Measurements from ENCODE around the gene PRL.

DNA sequence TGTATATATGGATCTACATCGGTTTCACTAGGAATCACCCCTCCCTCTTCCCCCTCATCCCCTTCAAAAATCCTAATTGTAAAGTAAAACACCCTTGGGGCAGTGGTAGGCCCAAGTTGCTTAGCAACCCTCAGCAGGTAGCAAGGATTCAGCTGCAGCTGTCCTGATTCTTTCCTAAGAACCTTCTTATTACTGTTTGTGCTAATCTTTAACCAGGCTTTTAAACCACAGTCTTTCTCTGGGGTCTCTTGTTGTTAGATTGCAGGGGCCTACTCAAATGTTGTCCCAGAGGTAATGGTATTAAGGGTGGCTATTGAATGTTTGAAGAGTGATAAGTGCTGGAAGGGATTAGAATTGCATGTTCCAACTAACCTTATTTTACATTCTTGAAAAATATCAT, 46.4 kb downstream of the PRL start:
- TF ChIP-seq, protein P1, sequence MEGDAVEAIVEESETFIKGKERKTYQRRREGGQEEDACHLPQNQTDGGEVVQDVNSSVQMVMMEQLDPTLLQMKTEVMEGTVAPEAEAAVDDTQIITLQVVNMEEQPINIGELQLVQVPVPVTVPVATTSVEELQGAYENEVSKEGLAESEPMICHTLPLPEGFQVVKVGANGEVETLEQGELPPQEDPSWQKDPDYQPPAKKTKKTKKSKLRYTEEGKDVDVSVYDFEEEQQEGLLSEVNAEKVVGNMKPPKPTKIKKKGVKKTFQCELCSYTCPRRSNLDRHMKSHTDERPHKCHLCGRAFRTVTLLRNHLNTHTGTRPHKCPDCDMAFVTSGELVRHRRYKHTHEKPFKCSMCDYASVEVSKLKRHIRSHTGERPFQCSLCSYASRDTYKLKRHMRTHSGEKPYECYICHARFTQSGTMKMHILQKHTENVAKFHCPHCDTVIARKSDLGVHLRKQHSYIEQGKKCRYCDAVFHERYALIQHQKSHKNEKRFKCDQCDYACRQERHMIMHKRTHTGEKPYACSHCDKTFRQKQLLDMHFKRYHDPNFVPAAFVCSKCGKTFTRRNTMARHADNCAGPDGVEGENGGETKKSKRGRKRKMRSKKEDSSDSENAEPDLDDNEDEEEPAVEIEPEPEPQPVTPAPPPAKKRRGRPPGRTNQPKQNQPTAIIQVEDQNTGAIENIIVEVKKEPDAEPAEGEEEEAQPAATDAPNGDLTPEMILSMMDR (IDR thresholded peaks at IDR 0.05; ENCODE audit: control extremely low read depth in 1 of 3, insufficient read depth in 1 of 3, low read depth in 1 of 3, low read length in 3 of 3), result no peak
- TF ChIP-seq RXRA (IDR thresholded peaks at IDR 0.05; ENCODE audit: insufficient read depth, low read depth, low read length) (no peak), TAF7 (optimal IDR thresholded peaks at IDR 0.05; ENCODE audit: borderline replicate concordance, low read depth, low read length) (no peak)
- TF ChIP-seq, protein P2, sequence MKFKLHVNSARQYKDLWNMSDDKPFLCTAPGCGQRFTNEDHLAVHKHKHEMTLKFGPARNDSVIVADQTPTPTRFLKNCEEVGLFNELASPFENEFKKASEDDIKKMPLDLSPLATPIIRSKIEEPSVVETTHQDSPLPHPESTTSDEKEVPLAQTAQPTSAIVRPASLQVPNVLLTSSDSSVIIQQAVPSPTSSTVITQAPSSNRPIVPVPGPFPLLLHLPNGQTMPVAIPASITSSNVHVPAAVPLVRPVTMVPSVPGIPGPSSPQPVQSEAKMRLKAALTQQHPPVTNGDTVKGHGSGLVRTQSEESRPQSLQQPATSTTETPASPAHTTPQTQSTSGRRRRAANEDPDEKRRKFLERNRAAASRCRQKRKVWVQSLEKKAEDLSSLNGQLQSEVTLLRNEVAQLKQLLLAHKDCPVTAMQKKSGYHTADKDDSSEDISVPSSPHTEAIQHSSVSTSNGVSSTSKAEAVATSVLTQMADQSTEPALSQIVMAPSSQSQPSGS (IDR thresholded peaks at IDR 0.05; ENCODE audit: low read length), result no peak
